C4-2B (cell line): ENCODE results near the gene UBL4A.

Experiments used
- ZFX ChIP-seq: fragments of 450-650 bp; IDR thresholded peaks from 2 replicates; pipeline ENCODE4 v1.6.1; 2017
- TF ChIP-seq, protein P1 (sequence below): fragments of 450-650 bp; conservative IDR thresholded peaks from 2 replicates; pipeline ENCODE4 v1.5.1; 2017; ENCODE audit warnings: mild to moderate bottlenecking

DNA sequence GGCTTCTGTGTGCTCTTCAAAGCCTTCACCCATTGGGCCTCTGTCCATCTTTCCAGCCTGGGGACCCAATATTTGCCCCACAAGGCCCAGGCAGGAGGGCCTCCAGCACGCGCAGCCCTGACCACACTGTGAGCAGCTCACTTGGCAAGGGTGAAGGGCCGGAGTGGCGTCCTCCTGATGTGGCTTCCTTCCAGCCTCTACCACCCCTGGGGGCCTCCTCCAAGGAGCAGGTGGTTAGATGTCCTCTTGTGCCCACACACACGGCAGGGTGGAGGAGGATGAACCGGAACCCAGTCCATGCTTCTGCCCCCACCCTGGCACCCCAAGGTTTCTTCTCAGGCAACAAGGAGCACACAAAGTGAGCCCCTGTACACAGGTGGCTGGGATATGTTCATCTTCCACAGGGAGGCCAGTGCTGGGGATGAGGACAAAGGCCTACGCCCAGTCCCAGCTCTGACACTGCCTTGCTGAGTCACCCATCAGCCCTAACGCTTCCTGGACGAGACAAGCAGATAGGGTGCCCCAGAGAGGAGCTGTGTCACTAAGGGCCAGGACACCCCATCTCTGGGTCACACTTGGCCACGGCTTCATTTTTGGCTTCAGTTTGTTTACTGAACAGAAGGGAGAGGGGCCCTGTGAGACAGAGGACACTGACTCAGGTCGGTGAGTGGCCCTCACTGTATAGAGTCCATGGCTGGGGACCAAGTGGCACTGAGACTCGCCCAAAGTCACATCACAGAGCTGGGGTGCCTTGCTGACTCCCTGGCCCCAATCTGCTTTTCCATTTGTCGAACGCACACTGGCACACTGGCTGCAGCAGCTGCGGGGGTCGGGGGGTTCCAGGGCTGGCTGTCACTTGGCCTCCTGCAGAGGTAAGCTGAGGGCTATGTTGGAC lies 1.9 kb downstream of the UBL4A start:
- TF ChIP-seq, protein P1, sequence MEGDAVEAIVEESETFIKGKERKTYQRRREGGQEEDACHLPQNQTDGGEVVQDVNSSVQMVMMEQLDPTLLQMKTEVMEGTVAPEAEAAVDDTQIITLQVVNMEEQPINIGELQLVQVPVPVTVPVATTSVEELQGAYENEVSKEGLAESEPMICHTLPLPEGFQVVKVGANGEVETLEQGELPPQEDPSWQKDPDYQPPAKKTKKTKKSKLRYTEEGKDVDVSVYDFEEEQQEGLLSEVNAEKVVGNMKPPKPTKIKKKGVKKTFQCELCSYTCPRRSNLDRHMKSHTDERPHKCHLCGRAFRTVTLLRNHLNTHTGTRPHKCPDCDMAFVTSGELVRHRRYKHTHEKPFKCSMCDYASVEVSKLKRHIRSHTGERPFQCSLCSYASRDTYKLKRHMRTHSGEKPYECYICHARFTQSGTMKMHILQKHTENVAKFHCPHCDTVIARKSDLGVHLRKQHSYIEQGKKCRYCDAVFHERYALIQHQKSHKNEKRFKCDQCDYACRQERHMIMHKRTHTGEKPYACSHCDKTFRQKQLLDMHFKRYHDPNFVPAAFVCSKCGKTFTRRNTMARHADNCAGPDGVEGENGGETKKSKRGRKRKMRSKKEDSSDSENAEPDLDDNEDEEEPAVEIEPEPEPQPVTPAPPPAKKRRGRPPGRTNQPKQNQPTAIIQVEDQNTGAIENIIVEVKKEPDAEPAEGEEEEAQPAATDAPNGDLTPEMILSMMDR: no peak
- TF ChIP-seq ZFX: no peak
